NT2/D1 (cell line): ENCODE results near the gene RAB3B.

Source experiments
- SUZ12 ChIP-seq: IDR thresholded peaks from 2 replicates; pipeline ENCODE4 v1.6.1; 2011; ENCODE audit not compliant: insufficient read length, insufficient read depth; ENCODE audit errors: extremely low read depth
- YY1 ChIP-seq: IDR thresholded peaks from 2 replicates; pipeline ENCODE4 v1.6.1; 2011; ENCODE audit not compliant: insufficient read length, insufficient read depth
- ZNF274 ChIP-seq: IDR thresholded peaks from 2 replicates; pipeline ENCODE4 v1.6.1; 2011; ENCODE audit warnings: mild to moderate bottlenecking, low read depth, low read length

DNA sequence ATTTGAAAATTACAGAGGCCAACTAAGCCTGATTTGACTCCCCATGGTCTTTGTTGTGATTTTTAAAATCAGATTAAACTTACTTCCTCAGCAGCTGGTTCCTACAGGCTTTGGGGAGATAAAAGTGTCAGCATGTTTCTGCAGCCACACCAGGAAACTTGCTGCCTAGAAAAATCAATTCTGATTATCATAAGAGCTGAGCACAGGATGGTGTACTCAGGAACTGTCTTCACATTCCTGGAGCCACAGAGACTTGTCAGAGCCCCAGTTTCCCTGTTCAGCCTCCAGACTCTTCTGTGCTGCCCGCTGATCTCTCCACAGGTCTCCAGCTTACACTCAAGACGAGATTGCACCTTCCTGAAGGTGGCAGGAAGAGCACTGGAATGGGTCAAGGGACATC, 23.9 kb downstream of the RAB3B start:
- TF ChIP-seq YY1 (no peak), SUZ12 (no peak), ZNF274 (no peak)
